HCT116 (cell line): ENCODE results near the gene SCGB2A2.

ENCODE experiments used
- CTCF ChIP-seq, 3 experiments: fragments of 200-600 bp in 1 of 3; sonication (generic) in 1 of 3; IDR thresholded peaks in 2 of 3; conservative IDR thresholded peaks in 1 of 3; 2 replicates each; pipeline ENCODE4 v1.5.1; 2012 to 2017; ENCODE audit warnings: low read depth in 2 of 3, low read length in 2 of 3, antibody characterized with exemption in 1 of 3, borderline replicate concordance in 1 of 3, control low read depth in 1 of 3, mild to moderate bottlenecking in 1 of 3, mixed read lengths in 1 of 3, mixed run types in 1 of 3, moderate library complexity in 1 of 3; ENCODE audit not compliant: insufficient read depth in 1 of 3
- EZH2phosphoT487 ChIP-seq: fragments of 200-600 bp; IDR thresholded peaks from 2 replicates; pipeline ENCODE4 v1.6.1; 2018; ENCODE audit warnings: antibody characterized with exemption, borderline replicate concordance
- POLR2A ChIP-seq: IDR thresholded peaks from 2 replicates; pipeline ENCODE4 v1.7.0; 2011; ENCODE audit warnings: borderline replicate concordance; ENCODE audit not compliant: insufficient read depth, insufficient read length; ENCODE audit errors: extremely low read depth
- POLR2AphosphoS5 ChIP-seq: IDR thresholded peaks from 2 replicates; pipeline ENCODE4 v1.6.1; 2011; ENCODE audit warnings: mild to moderate bottlenecking, low read depth, low read length, moderate library complexity
- REST ChIP-seq: IDR thresholded peaks from 2 replicates; pipeline ENCODE4 v1.6.1; 2012; ENCODE audit warnings: low read depth
- SIN3A ChIP-seq: IDR thresholded peaks from 2 replicates; pipeline ENCODE4 v1.6.1; 2012; ENCODE audit warnings: low read depth
- YY1 ChIP-seq: IDR thresholded peaks from 2 replicates; pipeline ENCODE4 v1.6.1; 2011; ENCODE audit warnings: low read length, low read depth, moderate library complexity, mild to moderate bottlenecking; ENCODE audit not compliant: insufficient replicate concordance; ENCODE audit errors: extremely low read depth

- TF ChIP-seq POLR2A: no peak
- TF ChIP-seq YY1: no peak
- no peak for TF ChIP-seq POLR2AphosphoS5
- no peak for TF ChIP-seq CTCF (IDR thresholded peaks at IDR 0.05 in 2 of 3, conservative IDR thresholded peaks at IDR 0.05 in 1 of 3; ENCODE audit: borderline replicate concordance in 1 of 3, insufficient read depth in 1 of 3, low read depth in 2 of 3, low read length in 2 of 3)
- TF ChIP-seq SIN3A: no peak
- TF ChIP-seq EZH2phosphoT487: no peak
- no peak for TF ChIP-seq REST
These were observed 32.5 kb upstream of the SCGB2A2 start for GRCh38 chr11:62237499-62237898.
